ENCODE measurements around the gene RPL10.
A peak's percentile ranks its signal among the peaks of the same experiment; 100 is the strongest.

Gene RPL10

DNA sequence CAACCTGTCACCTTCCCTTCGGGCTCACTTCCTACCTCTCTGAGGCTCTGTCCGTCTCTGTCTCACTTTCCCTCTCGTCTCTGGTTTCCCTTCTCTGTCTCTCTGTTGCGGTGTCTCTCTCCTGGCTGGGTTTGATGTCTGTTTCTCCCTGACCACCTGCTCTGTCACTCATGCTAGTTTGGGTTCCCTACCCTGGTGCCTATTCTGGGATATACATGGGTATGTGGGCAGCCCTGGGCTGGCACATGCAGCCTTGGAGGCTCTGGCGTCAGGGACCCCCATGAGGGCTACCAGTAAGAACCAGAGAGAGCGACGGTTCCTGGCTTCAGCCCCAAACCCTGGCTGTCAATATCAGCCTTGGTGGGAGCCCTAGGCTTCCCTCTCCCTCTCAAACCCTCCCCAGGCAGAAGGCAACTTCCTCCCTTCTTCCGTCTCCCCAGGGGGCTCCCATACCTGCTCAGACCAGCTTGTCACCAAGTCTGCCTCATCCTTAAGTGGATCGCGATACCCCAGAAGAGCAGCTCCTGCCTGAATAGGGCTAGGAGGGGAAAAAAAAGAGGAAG lies 10.6 kb downstream of the RPL10 start:
- no peak for DNase-seq (ENCODE audit: low read depth)
- peak overlapping the region; percentile 56 for H3K4me3 ChIP-seq (ENCODE audit: low read depth, low read length)
- no peak for TF ChIP-seq CTCF (conservative IDR thresholded peaks at IDR 0.05; ENCODE audit: low read depth, low read length)

DNA sequence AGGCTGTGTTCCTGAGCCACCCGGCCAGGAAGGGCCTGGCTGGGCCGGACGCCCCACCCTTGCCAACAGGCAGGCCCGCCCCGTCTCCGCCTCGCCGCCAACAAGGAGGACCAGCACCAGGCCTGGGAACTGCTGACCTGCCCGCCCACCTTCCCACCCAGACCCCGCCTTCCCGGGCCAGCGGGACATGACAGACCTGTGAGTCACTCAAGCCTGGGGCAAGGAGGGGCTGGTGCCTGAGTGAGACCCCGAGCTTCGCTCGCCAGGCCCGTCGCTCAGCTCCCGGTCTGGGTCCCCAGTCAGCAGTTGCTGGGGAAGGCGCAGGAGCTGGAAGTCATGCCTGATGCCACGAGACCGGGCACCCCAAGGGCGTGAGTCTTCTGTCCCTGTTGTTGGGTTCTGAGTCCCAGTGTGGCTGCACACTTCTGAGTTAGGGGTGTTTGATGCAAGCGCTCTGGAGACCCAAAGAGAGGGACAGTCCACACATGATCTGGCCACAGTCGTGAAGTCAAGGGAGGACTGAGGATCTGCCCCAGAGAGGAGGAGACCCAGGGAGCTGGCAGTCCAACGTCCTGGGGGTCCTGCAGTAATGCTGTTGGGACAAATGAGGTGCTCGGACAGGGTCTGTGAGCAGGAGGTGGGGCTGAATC lies 11.2 kb downstream of the RPL10 start, which contains the start of gene DNASE1L1:
Gene DNASE1L1 (minus strand): TSS at position 33 of the 650 bp plus-strand sequence. CDS start 3,686 bp downstream, outside the sequence.
- peak within 1 kb of the TSS; percentile 56 for H3K4me3 ChIP-seq (ENCODE audit: low read depth, low read length)
- no peak for TF ChIP-seq CTCF (conservative IDR thresholded peaks at IDR 0.05; ENCODE audit: low read depth, low read length)
- DNase-seq (ENCODE audit: low read depth), result peak; percentile 82

DNA sequence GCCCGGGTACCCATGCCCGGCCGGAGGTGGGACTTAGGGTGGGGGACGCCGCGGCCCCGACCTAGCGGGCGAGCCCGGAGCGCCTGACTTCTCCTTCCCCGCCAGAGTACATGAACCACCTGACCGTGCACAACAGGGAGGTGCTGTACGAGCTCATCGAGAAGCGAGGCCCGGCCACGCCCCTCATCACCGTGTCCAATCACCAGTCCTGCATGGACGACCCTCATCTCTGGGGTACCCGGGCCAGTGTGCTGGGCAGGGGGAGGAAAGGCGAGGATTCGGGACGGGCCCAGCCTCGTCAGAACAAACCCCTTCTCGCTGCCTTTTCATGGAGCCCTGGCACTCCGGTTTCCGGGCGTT lies 13.8 kb downstream of the RPL10 start:
- TF ChIP-seq CTCF (conservative IDR thresholded peaks at IDR 0.05; ENCODE audit: low read depth, low read length), result no peak

GRCh38 chrX:154412468-154412867 lies 14.3 kb downstream of the RPL10 start:
- peak overlapping the region; percentile 69 for H3K4me3 ChIP-seq (ENCODE audit: low read depth, low read length)
- no peak for TF ChIP-seq CTCF (conservative IDR thresholded peaks at IDR 0.05; ENCODE audit: low read depth, low read length)
- DNase-seq (ENCODE audit: low read depth), result no peak

More for the DNA sequence above, 13.8 kb downstream of the RPL10 start:
- DNase-seq (ENCODE audit: low read depth), result peak; percentile 65
- peak overlapping the region; percentile 69 for H3K4me3 ChIP-seq (ENCODE audit: low read depth, low read length)

DNA sequence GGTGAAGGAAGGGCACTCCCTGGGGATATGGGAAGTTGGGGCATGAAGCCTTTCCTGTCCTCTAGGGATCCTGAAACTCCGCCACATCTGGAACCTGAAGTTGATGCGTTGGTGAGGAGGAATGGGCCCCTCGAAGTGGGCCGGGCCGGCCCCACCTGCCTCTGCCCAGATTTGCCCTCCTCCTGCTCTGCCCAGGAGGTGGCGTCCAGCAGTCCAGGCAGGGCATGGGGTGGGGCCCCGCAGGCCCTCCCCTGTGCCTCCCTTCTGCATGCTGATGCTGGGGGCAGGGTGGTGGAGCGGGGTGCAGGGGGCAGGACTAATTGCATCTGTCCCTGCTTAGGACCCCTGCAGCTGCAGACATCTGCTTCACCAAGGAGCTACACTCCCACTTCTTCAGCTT lies 15.0 kb downstream of the RPL10 start:
- H3K4me3 ChIP-seq (ENCODE audit: low read depth, low read length), result no peak overlapping the region
- no peak for TF ChIP-seq CTCF (conservative IDR thresholded peaks at IDR 0.05; ENCODE audit: low read depth, low read length)
- DNase-seq (ENCODE audit: low read depth), result no peak

GRCh38 chrX:154417157-154417556 lies 19.0 kb downstream of the RPL10 start:
- no peak for TF ChIP-seq CTCF (conservative IDR thresholded peaks at IDR 0.05; ENCODE audit: low read depth, low read length)
- no peak overlapping the region for H3K4me3 ChIP-seq (ENCODE audit: low read depth, low read length)
- DNase-seq (ENCODE audit: low read depth), result no peak

DNA sequence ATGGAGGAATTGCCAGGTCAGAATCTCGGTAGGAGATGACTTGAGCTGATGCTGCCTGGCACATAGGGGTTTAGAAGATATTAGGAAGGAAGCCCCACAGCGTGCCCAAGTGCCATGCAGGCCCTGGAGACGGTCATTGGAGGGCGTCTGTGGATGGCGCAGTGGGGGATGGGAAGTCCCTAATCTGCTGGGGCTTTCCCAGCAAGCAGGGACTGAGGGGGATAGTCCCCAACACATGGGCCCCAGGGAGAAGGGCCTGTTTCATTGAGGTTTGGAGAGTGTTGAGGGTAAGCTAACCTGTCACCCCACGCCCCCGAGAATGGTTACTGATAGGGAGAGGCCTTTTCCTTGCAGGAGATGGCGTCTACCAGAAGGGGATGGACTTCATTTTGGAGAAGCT lies 21.0 kb downstream of the RPL10 start:
- H3K4me3 ChIP-seq (ENCODE audit: low read depth, low read length), result no peak overlapping the region
- no peak for TF ChIP-seq CTCF (conservative IDR thresholded peaks at IDR 0.05; ENCODE audit: low read depth, low read length)
- DNase-seq (ENCODE audit: low read depth), result no peak

All from choroid plexus epithelial cell (primary cell).